SK-N-SH treated with all-trans-retinoic acid at 6 μM for 48 hours (cell line): Measurements from ENCODE around the gene SOCS3.
A peak's percentile ranks its signal among the peaks of the same experiment; 100 is the strongest.

Experiments
- ATAC-seq: fragments of 200-7000 bp; cut with Tn5 transposase; 3 replicates; pipeline ENCODE4 v1.9.1; 2020; ENCODE audit warnings: mild to moderate bottlenecking, moderate library complexity
- ARNTL ChIP-seq: fragments of 450-650 bp; formaldehyde crosslinking; IDR thresholded peaks from 2 replicates; pipeline ENCODE4 v1.5.0; 2020; ENCODE audit warnings: low read depth, mild to moderate bottlenecking, moderate library complexity, borderline replicate concordance
- BACH2 ChIP-seq: fragments of 250-450 bp; sonication (Bioruptor Pico); IDR thresholded peaks from 2 replicates; pipeline ENCODE4 v1.9.0; 2021; ENCODE audit warnings: mild to moderate bottlenecking, borderline replicate concordance
- ESRRG ChIP-seq: fragments of 250-450 bp; sonication (Bioruptor Pico); IDR thresholded peaks from 2 replicates; pipeline ENCODE4 v1.6.1; 2021; ENCODE audit warnings: mild to moderate bottlenecking
- ISL1 ChIP-seq: fragments of 250-450 bp; sonication (Bioruptor Pico); IDR thresholded peaks from 2 replicates; pipeline ENCODE4 v2.1.2; 2022; ENCODE audit warnings: mild to moderate bottlenecking, moderate library complexity
- POU6F1 ChIP-seq: fragments of 250-450 bp; sonication (Bioruptor Pico); IDR thresholded peaks from 2 replicates; pipeline ENCODE4 v1.8.0; 2021; ENCODE audit warnings: low read depth, mild to moderate bottlenecking, moderate library complexity, borderline replicate concordance
- PPARA ChIP-seq: fragments of 250-450 bp; sonication (Bioruptor Pico); IDR thresholded peaks from 2 replicates; pipeline ENCODE4 v1.5.0; 2020; ENCODE audit warnings: mild to moderate bottlenecking, borderline replicate concordance
- RARB ChIP-seq: fragments of 250-450 bp; sonication (Bioruptor Pico); IDR thresholded peaks from 2 replicates; pipeline ENCODE4 v1.8.0; 2021; ENCODE audit warnings: mild to moderate bottlenecking, moderate library complexity
- SNAI2 ChIP-seq: fragments of 250-450 bp; sonication (Bioruptor Pico); IDR thresholded peaks from 2 replicates; pipeline ENCODE4 v1.5.0; 2020; ENCODE audit warnings: mild to moderate bottlenecking, moderate library complexity
- TCF4 ChIP-seq: fragments of 250-450 bp; sonication (Bioruptor Pico); IDR thresholded peaks from 2 replicates; pipeline ENCODE4 v1.8.0; 2021; ENCODE audit warnings: mild to moderate bottlenecking, moderate library complexity, borderline replicate concordance
- TOX ChIP-seq: fragments of 250-450 bp; sonication (Bioruptor Pico); IDR thresholded peaks from 2 replicates; pipeline ENCODE4 v1.8.0; 2021; ENCODE audit warnings: mild to moderate bottlenecking, moderate library complexity, borderline replicate concordance
- TSHZ2 ChIP-seq: fragments of 250-450 bp; sonication (Bioruptor Pico); IDR thresholded peaks from 2 replicates; pipeline ENCODE4 v1.5.0; 2020; ENCODE audit warnings: mild to moderate bottlenecking, moderate library complexity
- ZC3H10 ChIP-seq: fragments of 250-450 bp; sonication (Bioruptor Pico); IDR thresholded peaks from 2 replicates; pipeline ENCODE4 v1.5.1; 2021; ENCODE audit warnings: mild to moderate bottlenecking, moderate library complexity
- ZFP3 ChIP-seq: fragments of 250-450 bp; sonication (Bioruptor Pico); IDR thresholded peaks from 2 replicates; pipeline ENCODE4 v1.5.0; 2020; ENCODE audit warnings: mild to moderate bottlenecking, moderate library complexity
- ZFP30 ChIP-seq: fragments of 450-650 bp; formaldehyde crosslinking; IDR thresholded peaks from 2 replicates; pipeline ENCODE4 v1.5.0; 2022; ENCODE audit warnings: mild to moderate bottlenecking, moderate library complexity
- ZNF565 ChIP-seq: fragments of 450-650 bp; formaldehyde crosslinking; conservative IDR thresholded peaks from 2 replicates; pipeline ENCODE4 v1.5.0; 2020; ENCODE audit warnings: low read depth, mild to moderate bottlenecking, moderate library complexity
- ZNF8 ChIP-seq: fragments of 450-650 bp; formaldehyde crosslinking; IDR thresholded peaks from 2 replicates; pipeline ENCODE4 v1.5.0; 2020; ENCODE audit warnings: mild to moderate bottlenecking, moderate library complexity
- TF ChIP-seq, protein P1 (sequence below): fragments of 250-450 bp; sonication (Bioruptor Pico); IDR thresholded peaks from 2 replicates; pipeline ENCODE4 v1.5.1; 2020; ENCODE audit warnings: low read depth, mild to moderate bottlenecking, moderate library complexity

SOCS3 gene

GRCh38 chr17:78391051-78391431 is 31.2 kb upstream of the SOCS3 start:
- ATAC-seq = no peak; the same call in 2 of the 3 replicates
- no peak for TF ChIP-seq ZC3H10 (CRISPR knock-in tag)
- no peak for TF ChIP-seq ZNF8 (CRISPR knock-in tag)
- TF ChIP-seq RARB (CRISPR knock-in tag) = no peak
- TF ChIP-seq BACH2 = no peak
- TF ChIP-seq, protein P1, sequence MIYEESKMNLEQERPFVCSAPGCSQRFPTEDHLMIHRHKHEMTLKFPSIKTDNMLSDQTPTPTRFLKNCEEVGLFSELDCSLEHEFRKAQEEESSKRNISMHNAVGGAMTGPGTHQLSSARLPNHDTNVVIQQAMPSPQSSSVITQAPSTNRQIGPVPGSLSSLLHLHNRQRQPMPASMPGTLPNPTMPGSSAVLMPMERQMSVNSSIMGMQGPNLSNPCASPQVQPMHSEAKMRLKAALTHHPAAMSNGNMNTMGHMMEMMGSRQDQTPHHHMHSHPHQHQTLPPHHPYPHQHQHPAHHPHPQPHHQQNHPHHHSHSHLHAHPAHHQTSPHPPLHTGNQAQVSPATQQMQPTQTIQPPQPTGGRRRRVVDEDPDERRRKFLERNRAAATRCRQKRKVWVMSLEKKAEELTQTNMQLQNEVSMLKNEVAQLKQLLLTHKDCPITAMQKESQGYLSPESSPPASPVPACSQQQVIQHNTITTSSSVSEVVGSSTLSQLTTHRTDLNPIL (CRISPR knock-in tag) = no peak
- TF ChIP-seq TOX = no peak
- no peak for TF ChIP-seq TSHZ2
- no peak for TF ChIP-seq ZNF565 (CRISPR knock-in tag)

DNA sequence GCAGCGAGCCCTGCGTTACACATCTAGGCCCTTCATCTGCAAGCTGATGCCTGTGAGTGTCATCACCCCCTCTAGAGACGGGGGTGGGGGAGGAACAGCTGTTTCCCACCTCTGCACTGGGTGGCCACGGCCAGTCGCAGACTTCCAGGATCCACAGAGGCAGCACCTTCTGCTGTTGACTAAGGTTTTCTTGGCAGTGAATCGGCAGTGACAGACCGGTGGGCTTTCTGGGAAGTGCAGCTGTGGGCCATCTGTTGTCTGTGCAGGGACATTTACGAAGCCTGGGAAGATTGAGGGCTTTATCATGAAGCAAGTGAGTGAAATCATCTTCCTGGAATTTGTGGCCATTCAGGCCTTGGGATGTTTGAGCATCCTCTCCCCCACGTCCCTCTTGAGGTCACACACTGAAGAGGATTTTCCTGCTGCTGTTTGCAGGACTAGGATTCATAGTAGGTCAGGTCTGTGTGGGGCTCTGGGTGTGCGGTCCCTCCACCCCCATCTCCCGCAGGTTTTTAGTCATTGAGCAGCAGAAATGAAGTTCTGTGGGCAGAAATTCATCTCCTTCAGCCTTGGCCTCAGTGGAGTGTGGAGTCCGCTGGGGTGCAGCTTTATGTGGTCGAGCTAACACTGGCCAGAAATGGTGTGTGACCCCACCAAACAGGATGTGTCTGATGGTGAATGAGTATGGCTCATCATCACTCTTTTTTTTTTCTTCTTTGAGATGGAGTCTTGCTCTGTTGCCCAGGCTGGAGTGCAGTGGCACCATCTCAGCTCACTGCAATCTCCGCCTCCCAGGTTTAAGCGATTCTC is 30.6 kb upstream of the SOCS3 start:
- ATAC-seq = peak; percentile 85
- TF ChIP-seq ZFP3 (no peak), ZNF8 (CRISPR knock-in tag) (0 out of 2 replicates have a peak, but pooled peaks have one; percentile 17), SNAI2 (CRISPR knock-in tag) (peak; percentile 64; the same call in 1 of the 2 replicates), ZC3H10 (CRISPR knock-in tag) (no peak), TCF4 (CRISPR knock-in tag) (peak; percentile 81; the same call in 1 of the 2 replicates), ISL1 (peak; percentile 45)
- TF ChIP-seq, protein P1 (CRISPR knock-in tag) = peak; percentile 85; the same call in 1 of the 2 replicates
- TF ChIP-seq, all 23 proteins: peak for 5

DNA sequence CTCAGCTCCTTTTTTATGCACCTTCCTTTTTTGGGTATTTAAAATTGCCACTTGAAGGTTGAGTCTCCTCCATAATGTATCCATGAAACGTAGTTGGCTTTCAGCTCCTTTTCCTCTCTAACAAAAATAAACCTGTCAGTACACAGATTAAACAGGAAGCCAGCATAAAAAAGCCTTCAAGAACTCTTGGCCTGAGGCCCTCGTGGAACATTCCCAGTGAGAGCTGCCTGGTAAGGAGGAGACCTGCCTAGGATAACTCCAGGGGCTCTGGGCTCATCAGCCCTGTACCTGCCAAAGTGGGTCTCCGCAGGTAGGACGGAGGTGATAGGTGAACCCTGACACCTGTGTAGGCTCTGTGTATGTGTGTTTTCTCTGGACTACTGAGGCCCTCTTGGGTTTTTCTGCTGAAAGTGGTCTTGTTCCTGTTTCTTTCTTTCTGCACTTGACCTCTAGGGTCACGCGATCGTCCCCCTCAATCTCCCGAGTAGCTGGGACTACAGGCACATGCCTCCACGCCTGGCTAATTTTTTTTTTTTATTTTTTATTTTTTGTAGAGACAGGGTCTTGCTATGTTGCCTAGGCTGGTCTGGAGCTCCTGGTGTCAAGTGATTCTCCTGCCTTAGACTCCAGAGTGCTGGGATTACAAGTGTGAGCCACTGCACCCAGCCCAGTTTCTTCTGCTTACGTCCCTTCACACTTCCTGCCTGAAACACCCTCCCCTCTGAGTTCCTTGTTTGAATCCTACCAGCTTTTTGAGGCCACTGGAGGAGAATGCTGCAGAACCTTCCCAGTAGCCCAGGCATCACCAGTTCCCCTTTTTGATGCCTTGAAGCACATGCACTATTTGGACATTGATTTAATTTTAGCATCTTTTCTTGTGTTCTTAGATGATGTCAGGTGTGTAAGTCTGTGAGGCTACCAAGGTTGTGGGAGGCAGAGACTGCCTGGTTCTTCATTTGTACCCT is 28.4 kb upstream of the SOCS3 start:
- no peak for TF ChIP-seq TCF4 (CRISPR knock-in tag)
- TF ChIP-seq POU6F1 = no peak
- no peak for TF ChIP-seq RARB (CRISPR knock-in tag)
- no peak for TF ChIP-seq ZFP3
- TF ChIP-seq, protein P1 (CRISPR knock-in tag) = no peak
- no peak for TF ChIP-seq ZFP30 (CRISPR knock-in tag)
- TF ChIP-seq BACH2 = no peak
- no peak for TF ChIP-seq SNAI2 (CRISPR knock-in tag)
- TF ChIP-seq ESRRG = no peak
- no peak for TF ChIP-seq TOX
- TF ChIP-seq ZNF8 (CRISPR knock-in tag) = no peak
- no peak for TF ChIP-seq ISL1
- no peak for TF ChIP-seq ARNTL
- TF ChIP-seq ZNF565 (CRISPR knock-in tag) = no peak
- TF ChIP-seq PPARA (CRISPR knock-in tag) = no peak
- TF ChIP-seq ZC3H10 (CRISPR knock-in tag) = no peak
- TF ChIP-seq, all 23 proteins: peak for 0
- ATAC-seq = no peak
